NAMALWA (cell line): ENCODE results near the gene LTV1.
"Not testable (repeated sequence)": the region's sequence is repeated elsewhere in the genome, so short reads cannot be mapped to it uniquely, and the experiment has no call there.

ENCODE experiments used
- DNase-seq: peaks from one replicate; pipeline ENCODE4 v3.0.0-alpha.2; 2015; ENCODE audit warnings: low spot score

The LTV1 gene

GRCh38 chr6:143842902-143843676, at the start of gene LTV1:
LTV1 (plus strand) TSS chr6:143843338; CDS start chr6:143843478, 140 bp downstream.
- peak; percentile 97 for DNase-seq

- not testable (repeated sequence) for DNase-seq
Observed at GRCh38 chr6:143796551-143796950, 46.6 kb upstream of the LTV1 start.

DNA sequence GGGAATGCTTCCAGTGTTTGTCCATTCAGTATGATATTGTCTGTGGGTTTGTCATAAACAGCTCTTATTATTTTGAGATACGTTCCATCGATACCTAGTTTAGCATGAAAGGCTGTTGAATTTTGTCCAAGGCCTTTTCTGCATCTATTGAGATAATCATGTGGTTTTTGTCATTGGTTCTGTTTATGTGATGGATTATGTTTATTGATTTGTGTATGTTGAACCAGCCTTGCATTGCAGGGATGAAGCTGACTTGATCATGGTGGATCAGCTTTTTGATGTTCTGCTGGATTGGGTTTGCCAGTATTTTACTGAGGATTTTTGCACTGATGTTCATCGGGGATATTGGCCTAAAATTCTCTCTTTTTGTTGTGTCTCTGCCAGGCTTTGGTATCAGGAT, 44.7 kb upstream of the LTV1 start:
- not testable (repeated sequence) for DNase-seq

GRCh38 chr6:143802833-143803565, 40.1 kb upstream of the LTV1 start:
- no peak for DNase-seq

- no peak for DNase-seq
Observed at GRCh38 chr6:143803769-143804568, 39.2 kb upstream of the LTV1 start.

DNA sequence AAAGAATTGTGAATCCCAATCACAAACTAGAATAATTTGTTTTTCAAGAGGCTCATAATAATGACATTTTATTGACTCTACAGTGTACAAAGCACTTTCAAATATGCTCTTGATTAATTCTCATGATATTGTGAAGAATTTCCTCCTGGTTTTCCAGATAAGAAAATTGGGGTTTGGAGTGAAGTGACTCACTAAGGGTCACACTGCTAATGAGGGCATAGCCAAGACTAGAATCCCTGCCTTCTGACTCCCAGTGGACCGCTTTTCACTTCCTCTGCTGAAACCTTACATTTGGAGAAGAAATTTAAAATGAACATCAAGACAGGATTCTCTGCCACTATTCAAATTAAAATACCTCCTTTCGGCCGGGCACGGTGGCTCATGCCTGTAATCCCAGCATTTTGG, 38.3 kb upstream of the LTV1 start:
- no peak for DNase-seq

DNA sequence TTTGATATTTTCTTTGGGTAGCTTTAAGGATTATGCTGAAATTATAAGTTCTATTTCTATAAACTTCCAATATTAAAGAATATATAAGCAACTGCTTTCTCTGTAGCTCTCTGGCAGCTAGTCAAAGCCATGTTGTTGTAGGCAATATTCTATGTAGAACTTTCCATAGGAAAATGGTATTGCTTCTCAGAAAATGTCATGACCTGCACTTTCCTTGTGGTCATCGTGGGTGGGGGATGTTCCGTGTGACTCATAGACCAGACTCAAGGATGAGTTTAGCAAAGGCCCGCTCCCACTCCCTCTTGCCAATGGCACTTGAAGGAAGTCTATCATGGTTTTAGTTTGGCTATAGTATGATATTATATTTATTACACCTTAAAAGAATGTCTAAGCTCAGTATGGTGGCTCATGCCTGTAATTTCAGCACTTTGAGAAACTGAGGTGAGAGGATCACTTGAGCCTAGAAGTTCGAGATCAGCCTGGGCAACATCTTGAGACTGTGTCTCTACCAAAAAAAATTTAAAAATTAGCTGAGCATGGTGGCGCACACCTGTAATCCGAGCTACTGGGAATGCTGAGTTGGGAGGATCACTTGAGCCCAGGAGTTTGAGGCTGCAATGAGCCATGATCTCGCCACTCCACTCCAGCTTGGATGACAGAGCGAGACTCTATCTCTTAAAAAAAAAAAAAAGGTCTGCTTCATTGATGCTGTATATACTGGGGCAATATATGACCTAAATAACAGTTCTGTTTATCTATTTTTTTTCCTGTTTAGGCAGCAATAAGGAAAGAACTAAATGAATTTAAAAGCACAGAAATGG, 36.6 kb upstream of the LTV1 start:
- DNase-seq, result no peak

DNA sequence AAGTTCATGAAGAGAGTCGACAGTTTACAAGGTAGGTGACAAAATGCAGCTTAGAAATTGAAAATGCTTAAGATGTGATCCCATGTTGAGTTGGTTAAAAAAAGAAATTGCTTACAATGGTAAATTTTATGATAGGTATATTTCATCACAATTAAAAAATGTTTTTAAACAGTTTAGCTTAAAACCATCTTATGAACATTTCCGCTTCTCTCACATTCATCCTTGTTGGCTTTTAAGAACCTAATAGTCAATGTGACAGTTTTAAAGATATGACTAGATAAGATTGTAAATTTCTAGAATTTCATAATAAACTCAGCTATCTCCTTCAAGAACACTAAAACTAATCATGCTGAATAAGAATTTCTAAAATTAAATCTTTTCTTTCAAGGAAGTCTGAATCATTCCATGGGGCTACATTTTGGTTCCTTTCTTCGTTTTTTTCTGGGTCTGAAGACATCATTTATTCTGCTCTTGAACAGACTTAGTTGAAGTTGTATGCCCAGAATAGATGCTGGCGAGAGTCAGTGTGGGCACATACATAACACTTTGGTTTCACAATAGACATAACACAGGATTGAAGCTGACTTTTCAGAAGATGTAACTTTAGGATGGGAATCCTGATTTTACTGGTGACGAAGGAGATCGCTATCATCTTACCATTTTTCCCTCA, 35.9 kb upstream of the LTV1 start:
- no peak for DNase-seq

GRCh38 chr6:143810745-143811144, 32.4 kb upstream of the LTV1 start:
- DNase-seq, result no peak

DNA sequence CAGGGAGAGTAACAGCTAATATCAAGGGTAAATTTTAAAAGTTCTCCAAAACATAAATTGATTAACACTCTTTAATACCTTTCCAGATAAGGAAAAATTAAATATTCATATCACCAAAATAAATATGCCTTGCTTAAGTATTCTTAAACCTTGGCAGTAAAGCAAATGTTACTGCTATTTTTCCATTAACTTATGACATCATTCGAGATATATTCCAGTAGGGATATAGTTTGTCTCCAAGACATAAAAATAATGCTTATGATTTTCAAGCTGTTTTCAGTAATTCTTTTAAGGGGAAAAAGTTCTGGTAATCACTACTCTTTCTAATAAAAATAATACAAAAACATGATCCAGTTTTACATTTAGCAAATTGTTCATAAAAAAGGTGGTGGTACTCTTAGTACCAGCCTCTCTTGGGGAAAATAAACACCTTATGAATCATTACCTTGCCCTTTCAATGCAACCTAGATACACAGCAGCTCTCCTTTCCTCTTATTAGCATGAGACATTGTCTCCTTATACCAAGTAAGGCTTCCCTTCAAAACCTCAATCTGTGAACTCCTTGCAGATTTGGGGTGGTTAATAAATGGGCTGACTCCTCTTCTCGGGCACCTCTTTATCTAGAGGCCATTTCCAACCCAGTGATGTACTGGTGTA, 31.5 kb upstream of the LTV1 start:
- no peak for DNase-seq

- DNase-seq, result no peak
Observed at GRCh38 chr6:143817621-143818020, 25.5 kb upstream of the LTV1 start.

DNA sequence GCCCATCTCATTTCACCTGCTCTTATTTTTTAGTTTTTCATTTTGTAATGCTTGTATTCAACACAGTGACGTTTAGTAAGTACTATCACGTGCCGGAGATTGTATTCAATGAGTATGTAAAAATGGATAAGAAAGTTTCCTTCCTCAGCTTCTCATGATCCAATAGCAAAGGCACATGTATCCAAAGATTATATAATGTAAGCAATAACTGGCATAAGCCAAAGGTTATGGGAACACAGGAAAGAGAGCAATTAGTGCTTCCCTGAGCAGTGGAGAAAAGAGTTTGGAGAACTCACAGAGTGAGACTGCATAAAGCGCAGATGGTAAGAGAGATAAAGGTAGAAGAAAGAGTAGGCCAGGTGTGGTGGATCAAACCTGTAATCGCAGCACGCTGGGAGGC, 21.8 kb upstream of the LTV1 start:
- no peak for DNase-seq

GRCh38 chr6:143822584-143823024, 20.5 kb upstream of the LTV1 start:
- no peak for DNase-seq

DNA sequence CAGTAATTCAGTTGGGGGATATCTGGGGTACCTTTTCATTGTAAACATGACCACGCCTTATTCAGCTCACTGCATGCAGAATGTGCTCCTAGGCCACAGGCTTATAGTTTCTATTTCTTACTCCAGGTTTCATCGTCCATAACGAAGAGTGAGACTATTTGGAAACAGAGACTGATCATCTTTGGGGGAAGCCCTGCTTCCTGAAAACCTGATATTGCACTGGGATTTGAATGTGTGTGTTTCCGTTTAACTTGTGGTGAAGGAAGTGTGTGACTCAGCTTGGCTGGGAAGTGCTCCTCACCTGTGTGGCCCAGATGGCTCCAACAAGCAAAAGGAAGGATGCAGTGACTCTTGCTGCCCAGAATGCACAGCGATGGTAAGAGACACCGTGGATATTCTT, 19.6 kb upstream of the LTV1 start:
- DNase-seq, result no peak

DNA sequence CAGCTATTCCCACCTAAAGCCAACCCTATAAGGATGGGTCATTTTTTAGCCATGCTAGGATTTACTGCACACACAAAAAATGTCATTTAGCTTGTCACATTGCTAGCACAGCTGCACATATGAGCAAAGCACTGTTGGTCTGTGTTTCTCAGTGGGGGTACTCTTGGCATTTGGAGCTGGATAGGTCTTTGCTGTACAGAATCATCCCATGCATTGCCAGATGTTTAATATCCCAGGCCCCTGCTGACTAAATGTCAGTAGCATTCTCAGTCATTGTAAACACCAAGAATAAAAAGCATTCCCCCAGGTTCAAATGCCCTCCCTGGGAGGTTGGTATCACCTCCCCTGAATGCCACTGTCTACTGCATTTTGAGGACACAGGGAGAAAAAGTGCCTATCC, 14.6 kb upstream of the LTV1 start:
- no peak for DNase-seq

- no peak for DNase-seq
Observed at GRCh38 chr6:143836150-143836549, 7.0 kb upstream of the LTV1 start.

GRCh38 chr6:143838395-143838794, 4.7 kb upstream of the LTV1 start:
- DNase-seq, result no peak

DNA sequence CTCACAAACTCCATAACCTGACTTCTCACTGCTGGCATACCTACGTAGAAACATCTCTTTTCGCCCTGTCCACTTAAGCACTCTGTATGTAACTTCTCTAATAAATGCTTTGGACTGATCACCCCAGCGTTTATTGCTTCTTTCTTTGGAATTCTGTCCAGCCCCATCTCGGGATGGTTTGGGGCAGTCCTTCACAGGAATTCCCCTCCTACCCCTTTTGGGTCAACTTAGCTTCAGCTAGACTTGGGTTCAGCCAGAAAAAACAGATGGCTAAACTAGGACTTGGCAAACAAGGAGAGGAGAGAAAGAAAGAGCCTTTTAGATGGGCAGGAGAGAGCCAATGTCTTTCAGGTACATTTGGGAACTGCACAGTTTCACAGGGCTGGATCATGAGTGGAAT, 3.9 kb upstream of the LTV1 start:
- no peak for DNase-seq

DNA sequence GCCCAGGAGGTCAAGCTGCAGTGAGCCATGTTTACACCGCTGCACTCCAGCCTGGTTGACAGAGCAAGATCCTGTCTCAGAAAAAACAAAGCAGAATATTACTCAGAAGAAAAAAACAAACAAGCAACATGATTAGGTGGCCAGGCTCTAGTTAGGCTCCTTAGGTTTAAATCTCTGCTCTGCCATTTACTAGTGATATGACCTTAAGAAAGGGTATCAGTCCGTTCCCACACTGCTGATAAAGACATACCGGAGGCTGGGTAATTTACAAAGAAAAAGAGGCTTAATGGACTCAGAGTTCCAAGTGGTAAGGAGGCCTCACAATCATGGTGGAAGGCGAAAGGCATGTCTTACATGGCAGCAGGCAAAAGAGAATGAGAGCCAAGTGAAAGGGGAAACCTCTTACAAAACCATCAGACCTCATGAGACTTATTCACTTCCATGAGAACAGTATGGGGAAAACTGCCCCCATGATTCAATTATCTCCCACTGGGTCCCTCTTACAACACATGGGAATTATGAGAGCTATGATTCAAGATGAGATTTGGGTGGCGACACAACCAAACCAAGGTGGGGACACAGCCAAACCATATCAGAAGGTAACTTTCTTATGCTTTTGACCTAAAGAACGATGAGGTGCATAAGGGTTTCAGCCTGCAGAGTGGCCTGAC, 2.4 kb upstream of the LTV1 start:
- DNase-seq, result no peak

- DNase-seq, result no peak
Observed at GRCh38 chr6:143842461-143842901, 657 bp upstream of the LTV1 start.
